BE2C (cell line): ENCODE data around the gene C4orf17.
"Not testable (repeated sequence)": the region's sequence is repeated elsewhere in the genome, so short reads cannot be mapped to it uniquely, and the experiment has no call there.

Experiments
- DNase-seq: peaks from one replicate; pipeline ENCODE4 v3.0.0-alpha.2; 2020
- H3K27me3 ChIP-seq: fragments of 250-450 bp; sonication (Bioruptor Pico); 2 replicates; pipeline ENCODE4 v1.5.1; 2020; ENCODE audit warnings: mild to moderate bottlenecking
- H3K36me3 ChIP-seq: fragments of 250-450 bp; sonication (Bioruptor Pico); 2 replicates; pipeline ENCODE4 v1.5.1; 2020; ENCODE audit warnings: mild to moderate bottlenecking
- H3K4me1 ChIP-seq: fragments of 250-450 bp; sonication (Bioruptor Pico); 2 replicates; pipeline ENCODE4 v1.5.1; 2020
- H3K4me3 ChIP-seq: 2 replicates; pipeline ENCODE4 v1.5.1; 2011; ENCODE audit warnings: low read depth, low read length
- H3K9me3 ChIP-seq: fragments of 250-450 bp; sonication (Bioruptor Pico); 2 replicates; pipeline ENCODE4 v1.5.1; 2020
- CTCF ChIP-seq: IDR thresholded peaks from 2 replicates; pipeline ENCODE4 v1.5.1; 2012; ENCODE audit warnings: mild to moderate bottlenecking, low read depth, low read length

C4orf17 gene

DNA sequence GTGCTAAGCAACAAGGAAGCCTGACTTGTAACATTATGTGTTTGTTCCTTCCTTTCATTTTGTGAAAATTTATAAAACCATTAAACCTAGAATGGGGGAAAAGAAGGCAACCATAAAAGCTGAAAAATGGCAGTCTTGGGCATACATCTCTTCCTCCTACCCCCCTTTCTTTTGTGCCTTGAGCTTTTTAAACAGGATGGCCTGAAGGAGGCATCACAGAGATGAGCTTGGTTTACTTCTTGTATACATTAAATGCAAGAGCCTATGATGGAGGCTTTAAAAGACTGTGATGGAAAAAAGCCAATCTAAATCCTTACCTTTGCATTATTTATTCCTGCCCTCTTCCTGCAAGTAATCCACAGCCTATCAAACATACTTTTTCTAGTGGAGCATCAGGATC lies 39.5 kb upstream of the C4orf17 start:
- no peaks in the 10 kb centered on the region for H3K9me3 ChIP-seq
- no peak for TF ChIP-seq CTCF
- no peaks in the 10 kb centered on the region for H3K36me3 ChIP-seq
- H3K4me3 ChIP-seq, result no peak overlapping the region
- H3K4me1 ChIP-seq, result no peaks in the 10 kb centered on the region
- no peak for DNase-seq
- no peaks in the 10 kb centered on the region; the same call in 1 of the 2 replicates for H3K27me3 ChIP-seq

DNA sequence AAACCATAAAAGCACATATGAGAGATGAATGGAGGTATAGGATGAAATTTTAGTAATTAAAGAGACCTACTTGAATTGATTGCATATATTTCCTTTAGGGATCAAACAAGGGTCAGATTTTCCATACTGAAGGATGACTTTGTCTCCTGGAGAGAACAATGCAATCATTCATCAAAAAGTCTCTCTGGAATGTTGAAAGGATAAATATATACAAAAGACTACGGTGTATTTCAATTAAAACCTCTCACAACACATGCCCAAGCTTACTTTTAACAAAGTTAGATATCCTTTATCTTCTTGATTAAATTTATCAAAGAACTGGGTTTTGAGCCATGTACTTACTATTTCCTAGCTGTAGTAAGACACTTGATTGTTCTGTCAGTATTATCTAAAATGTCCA lies 38.9 kb upstream of the C4orf17 start:
- no peak overlapping the region for H3K4me3 ChIP-seq
- no peaks in the 10 kb centered on the region; the same call in 1 of the 2 replicates for H3K27me3 ChIP-seq
- H3K4me1 ChIP-seq, result no peaks in the 10 kb centered on the region
- H3K36me3 ChIP-seq, result no peaks in the 10 kb centered on the region
- TF ChIP-seq CTCF, result no peak
- no peak for DNase-seq
- no peaks in the 10 kb centered on the region for H3K9me3 ChIP-seq

- Histone ChIP-seq H3K4me3 (no peak overlapping the region), H3K36me3 (no peaks in the 10 kb centered on the region), H3K27me3 (no peaks in the 10 kb centered on the region; the same call in 1 of the 2 replicates), H3K4me1 (no peaks in the 10 kb centered on the region), H3K9me3 (no peaks in the 10 kb centered on the region)
- no peak for TF ChIP-seq CTCF
- no peak for DNase-seq
Measured at GRCh38 chr4:99473131-99473530, 37.7 kb upstream of the C4orf17 start.

DNA sequence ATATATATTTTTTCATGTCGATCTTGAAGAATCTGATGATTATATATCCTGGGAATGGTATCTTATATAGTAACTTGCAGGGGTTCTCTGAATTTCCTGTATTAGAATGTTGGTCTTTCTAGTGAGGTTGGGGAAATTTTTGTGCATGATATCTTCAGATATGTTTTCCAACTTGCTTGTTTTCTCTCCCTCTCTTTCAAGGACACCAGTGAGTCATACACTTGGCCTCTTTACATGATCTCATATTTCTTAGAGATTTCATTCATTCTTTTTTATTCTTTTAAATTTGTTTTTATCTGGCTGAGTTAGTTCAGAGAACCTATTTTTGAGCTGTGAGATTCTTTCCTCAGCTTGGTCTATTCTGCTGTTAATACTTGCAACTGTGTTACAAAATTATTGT lies 27.2 kb upstream of the C4orf17 start:
- no peak for DNase-seq
- no peak overlapping the region for H3K4me3 ChIP-seq
- H3K36me3 ChIP-seq, result no peaks in the 10 kb centered on the region
- H3K27me3 ChIP-seq, result no peaks in the 10 kb centered on the region; the same call in 1 of the 2 replicates
- no peak for TF ChIP-seq CTCF
- H3K9me3 ChIP-seq, result no peaks in the 10 kb centered on the region
- H3K4me1 ChIP-seq, result no peaks in the 10 kb centered on the region

- no peaks in the 10 kb centered on the region for H3K4me1 ChIP-seq
- DNase-seq, result no peak
- no peaks in the 10 kb centered on the region for H3K36me3 ChIP-seq
- H3K4me3 ChIP-seq, result no peak overlapping the region
- no peaks in the 10 kb centered on the region; the same call in 1 of the 2 replicates for H3K27me3 ChIP-seq
- no peaks in the 10 kb centered on the region for H3K9me3 ChIP-seq
- TF ChIP-seq CTCF, result no peak
Measured at GRCh38 chr4:99485212-99485611, 25.6 kb upstream of the C4orf17 start.

DNA sequence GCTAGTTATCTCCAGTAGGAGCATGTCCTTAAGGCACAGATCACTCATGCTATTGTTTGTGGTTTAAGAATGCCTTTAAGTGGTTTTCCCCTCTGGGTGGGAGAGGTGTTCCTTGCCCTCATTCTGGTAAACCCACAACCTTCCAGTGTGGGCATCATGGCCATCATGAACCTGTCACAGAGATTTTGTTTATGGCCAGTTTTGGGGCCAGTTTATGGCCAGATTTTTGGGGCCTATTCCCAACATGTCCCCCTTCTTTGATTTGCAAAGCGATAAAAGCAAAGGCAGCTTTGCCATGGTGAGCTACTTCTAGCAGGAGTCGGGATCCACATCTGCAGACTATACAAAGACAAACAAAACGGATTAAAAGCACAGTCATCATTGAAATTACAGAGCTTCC lies 24.2 kb upstream of the C4orf17 start:
- H3K4me1 ChIP-seq, DNase-seq, H3K36me3 ChIP-seq, H3K9me3 ChIP-seq, H3K27me3 ChIP-seq, H3K4me3 ChIP-seq: not testable (repeated sequence)

- H3K9me3 ChIP-seq, result no peaks in the 10 kb centered on the region
- no peak for TF ChIP-seq CTCF
- no peak overlapping the region for H3K4me3 ChIP-seq
- no peak for DNase-seq
- no peaks in the 10 kb centered on the region for H3K27me3 ChIP-seq
- H3K4me1 ChIP-seq, result no peaks in the 10 kb centered on the region
- H3K36me3 ChIP-seq, result no peaks in the 10 kb centered on the region
Measured at GRCh38 chr4:99490286-99490685, 20.5 kb upstream of the C4orf17 start.
